HG02870 (cell line): ENCODE measurements around the gene RASGRF2.
"Not testable (repeated sequence)": the region's sequence is repeated elsewhere in the genome, so short reads cannot be mapped to it uniquely, and the experiment has no call there.

Source experiments
- ATAC-seq: cut with Tn5 transposase; IDR thresholded peaks from one replicate; pipeline ENCODE4 v1.9.1; 2021; ENCODE audit warnings: mild to moderate bottlenecking, moderate library complexity; ENCODE audit not compliant: unreplicated experiment

Gene RASGRF2

DNA sequence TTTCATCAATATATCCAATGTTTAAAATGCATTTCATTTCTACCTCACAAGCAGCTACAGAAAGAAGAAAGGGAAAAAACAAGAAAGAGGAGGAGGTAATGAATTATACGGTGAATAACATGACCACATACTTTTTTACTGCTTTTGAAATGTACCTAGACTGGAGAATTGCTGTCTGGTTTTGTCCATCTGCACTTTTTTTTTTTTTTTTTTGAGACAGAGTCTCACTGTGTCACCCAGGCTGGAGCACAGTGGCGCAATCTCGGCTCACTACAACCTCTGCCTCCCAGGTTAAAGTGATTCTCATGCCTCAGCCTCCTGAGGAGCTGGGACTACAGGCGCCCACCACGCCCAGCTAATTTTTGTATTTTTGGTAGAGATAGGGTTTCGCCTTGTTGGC, 58.4 kb downstream of the RASGRF2 start:
- ATAC-seq, result not testable (repeated sequence)

DNA sequence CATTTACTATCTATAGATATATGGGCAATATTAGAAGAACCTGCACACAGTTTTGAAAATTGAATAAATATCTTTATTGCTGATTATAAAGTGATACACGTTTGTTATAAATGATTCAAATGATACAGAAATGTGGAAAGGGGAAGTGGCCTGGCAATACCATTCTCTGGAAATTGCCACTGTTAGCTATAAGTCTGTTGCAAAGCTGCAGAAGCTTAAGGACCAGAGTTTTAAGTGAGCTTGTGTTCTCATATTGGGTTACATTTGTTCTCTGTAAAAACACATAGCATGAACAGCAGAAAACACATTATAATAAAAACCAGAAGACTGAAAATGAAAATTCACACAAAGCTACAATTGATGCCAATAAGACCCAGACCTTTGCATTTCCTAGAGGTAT, 59.6 kb downstream of the RASGRF2 start:
- no peak for ATAC-seq

DNA sequence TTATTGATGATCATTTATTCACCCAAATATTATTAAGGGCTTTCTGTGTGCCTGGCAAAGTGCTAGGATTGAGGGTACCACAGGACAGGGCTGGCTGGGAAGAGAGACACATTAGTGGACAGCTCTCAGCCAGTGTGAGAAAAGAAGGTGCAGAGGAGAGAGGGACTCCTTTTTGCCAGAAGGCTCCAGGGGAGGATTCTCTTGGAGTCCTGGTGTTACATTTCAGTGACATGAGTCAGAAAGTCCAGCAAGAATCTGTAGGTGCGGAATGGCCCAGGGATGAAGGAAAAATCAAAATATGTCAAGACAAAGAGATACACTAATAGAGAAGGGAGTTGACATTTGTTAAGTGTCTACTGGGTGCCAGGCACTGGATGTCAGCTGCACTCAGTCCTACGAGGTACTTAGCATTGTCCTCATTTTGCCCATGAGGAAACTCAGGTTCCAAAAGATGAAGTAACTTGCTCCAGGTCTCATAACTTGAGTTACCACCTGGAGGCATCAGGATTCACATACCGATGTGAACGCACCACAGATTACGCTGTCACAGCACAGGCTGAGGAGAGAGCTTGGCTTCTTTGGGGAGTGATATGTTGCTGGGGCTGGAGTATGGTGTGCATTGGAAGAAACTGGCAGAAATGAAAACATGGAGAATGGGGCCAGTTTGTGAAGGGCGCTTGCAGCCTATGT, 60.5 kb downstream of the RASGRF2 start:
- ATAC-seq, result no peak

DNA sequence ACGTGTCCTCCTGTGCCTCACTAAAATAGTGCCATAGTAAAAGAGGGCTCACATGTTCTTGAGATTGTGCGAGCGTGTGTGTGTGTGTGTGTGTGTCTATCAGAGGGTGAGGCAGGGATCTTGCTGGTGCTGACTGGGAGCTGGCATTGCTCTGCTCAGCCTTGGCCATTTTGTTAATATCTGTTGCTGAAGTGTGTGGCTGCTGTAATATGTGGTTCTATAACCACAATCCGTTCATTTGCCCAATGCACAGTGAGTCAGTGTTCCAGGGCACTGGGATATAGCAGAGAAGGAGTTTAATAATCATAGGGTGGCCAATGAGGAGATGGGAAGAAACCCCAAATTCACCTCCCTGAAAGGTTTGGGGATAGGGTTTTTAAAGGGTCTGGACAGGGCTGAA, 61.3 kb downstream of the RASGRF2 start:
- ATAC-seq, result no peak

DNA sequence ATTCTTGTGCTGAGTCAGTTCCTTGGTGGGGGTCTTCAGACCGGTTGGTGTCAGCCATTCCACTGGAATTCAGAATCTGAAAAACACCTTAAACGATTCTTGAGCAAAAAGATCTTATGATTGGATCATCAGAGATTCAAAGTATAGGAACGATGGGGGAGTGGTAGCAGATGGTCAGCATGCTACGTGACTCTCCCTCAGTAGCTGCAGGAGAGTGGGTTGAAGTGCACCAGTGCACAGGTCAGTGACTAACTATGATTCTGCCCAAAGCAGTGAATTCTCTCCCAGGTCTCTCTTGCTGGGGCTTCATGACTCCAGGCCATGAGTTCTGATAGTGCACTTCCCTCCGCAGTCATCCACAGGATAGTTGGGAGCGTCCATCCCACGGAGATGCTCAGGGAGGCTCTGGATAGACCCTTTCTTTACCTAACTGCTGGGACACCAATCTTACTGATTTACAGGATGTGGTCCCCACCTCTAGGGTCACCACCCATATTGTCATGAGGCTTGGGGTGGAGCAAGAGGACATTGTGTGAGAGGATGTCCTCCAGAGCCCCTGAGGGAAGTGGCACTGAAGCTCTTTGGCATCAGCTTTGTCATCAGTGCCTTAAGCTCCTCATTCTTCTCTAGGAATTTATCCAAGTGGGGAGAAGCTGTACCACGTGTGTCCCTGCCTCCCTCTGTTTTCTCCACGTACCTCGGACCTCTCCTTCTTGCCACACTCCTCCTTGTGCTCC, 62.0 kb downstream of the RASGRF2 start:
- ATAC-seq, result no peak

DNA sequence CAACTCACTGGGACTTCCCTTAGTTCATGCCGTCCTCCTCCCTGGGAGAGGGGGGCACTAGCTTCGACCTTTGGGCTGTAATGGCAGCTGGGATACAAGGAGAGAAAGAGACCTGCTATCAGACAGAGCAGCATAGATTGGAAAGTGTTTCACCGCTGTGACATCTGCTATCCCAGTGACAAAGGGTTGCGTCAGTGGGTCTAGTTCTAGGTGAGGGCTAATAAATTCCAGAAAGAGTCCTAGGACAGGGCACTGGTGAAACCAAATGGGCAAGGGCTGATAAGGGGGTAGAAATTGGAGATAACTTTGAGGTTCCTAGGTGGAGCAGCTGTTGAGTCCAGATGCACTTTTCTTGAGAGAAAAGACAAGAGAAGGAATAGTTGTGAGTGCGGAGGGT, 62.5 kb downstream of the RASGRF2 start:
- ATAC-seq, result no peak

- no peak for ATAC-seq
These were observed 63.3 kb downstream of the RASGRF2 start for GRCh38 chr5:81023261-81023970.

DNA sequence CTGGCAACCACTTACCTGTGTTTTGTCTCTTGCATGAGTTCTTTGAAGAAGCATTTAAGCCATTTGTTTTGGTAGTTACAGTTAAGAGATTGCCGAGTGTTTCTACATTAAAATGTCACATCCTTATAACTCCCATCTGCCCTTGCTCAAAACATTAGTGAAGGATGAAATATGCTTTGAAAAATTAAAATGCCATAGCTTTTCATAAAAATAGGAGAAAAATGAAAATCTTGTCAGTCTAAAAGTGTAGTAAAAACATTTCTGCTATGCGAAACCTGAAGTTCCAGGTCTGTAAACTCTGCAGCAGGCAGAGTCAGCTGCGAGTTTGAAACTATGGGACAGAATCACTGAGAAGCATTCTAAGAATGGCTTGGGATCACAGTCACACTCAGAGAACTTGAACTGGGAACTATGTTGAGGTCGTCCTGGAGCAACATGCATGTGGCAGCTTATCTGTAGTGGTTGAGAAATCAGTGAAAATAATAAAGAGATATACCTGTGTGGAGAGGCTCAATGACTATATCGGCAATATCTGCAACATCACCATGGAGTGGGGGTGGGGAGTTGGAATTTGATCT, 67.4 kb downstream of the RASGRF2 start:
- ATAC-seq, result no peak

GRCh38 chr5:81028888-81029287, 68.7 kb downstream of the RASGRF2 start:
- ATAC-seq, result not testable (repeated sequence)

DNA sequence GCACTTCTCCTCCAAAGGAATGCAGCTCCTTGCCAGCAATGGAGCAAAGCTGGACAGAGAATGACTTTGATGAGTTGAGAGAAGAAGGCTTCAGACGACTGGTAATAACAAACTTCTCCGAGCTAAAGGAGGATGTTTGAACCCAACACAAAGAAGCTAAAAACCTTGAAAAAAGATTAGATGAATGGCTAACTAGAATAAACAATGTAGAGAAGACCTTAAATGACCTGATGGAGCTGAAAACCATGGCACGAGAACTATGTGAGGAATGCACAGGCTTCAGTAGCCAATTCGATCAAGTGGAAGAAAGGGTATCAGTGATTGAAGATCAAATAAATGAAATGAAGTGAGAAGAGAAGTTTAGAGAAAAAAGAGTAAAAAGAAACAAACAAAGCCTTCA, 69.6 kb downstream of the RASGRF2 start:
- ATAC-seq, result not testable (repeated sequence)

- not testable (repeated sequence) for ATAC-seq
These were observed 70.3 kb downstream of the RASGRF2 start for GRCh38 chr5:81030236-81031034.

DNA sequence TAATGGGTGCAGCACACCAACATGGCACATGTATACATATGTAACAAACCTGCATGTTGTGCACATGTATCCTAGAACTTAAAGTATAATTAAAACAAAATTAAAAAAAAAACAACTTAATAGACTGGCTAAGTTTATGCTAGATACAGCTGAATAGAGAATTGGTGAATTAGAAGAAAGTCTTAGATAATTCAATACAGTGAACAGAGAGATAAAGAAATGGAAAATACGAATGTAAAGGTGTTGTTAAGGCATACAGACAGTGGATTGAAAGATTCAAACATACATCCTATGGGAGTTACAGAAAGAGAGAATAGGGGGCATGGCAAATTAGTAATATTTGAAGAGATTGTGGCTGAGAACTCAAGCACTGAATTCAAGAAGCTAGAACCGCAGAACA, 75.4 kb downstream of the RASGRF2 start:
- ATAC-seq, result no peak

DNA sequence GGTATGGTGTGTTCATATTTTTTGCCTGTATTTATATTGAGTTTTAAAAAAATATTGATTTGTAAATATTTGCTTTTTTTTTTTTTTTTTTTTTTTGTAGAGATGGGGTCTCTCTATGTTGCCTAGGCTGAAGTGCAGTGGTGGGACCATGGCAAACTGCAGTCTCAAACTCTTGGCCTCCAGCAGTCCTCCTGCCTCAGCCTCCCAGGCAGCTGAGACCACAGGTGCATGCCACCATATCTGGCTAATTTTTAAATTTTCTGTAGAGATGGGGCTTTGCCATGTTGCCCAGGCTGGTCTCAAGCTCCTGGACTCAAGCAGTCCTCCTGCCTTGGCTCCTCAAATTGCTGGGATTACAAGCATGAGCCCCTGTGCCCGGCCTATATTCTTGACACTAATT, 78.3 kb downstream of the RASGRF2 start:
- ATAC-seq, result no peak

- ATAC-seq, result no peak
These were observed 84.7 kb downstream of the RASGRF2 start for GRCh38 chr5:81044868-81045267.

DNA sequence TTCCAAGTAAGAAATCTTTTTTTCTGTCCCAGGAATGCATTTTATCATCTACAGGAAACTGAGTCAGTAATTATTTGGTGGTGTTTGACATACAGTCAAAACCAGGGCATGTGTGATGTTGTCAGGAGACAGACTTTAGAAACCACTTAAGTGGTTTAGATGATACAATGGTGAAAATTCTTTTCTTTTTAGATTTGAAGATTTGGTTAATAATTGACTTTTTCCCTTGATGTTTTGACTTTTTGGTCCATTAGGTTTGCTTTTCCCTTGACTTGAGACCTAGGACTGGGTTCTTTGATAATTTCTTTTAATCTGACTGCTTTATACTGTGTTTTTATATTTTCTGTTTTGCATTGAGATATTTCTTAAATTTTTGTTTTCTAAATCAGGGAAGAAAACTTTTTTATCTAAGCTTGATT, 85.2 kb downstream of the RASGRF2 start:
- ATAC-seq, result no peak

GRCh38 chr5:81046041-81046440, 85.9 kb downstream of the RASGRF2 start:
- ATAC-seq, result no peak

- no peak for ATAC-seq
These were observed 92.2 kb downstream of the RASGRF2 start for GRCh38 chr5:81052325-81052724.

- not testable (repeated sequence) for ATAC-seq
These were observed 93.1 kb downstream of the RASGRF2 start for GRCh38 chr5:81053282-81053681.

GRCh38 chr5:81058121-81058520, 98.0 kb downstream of the RASGRF2 start:
- no peak for ATAC-seq

- ATAC-seq, result no peak
These were observed 105.3 kb downstream of the RASGRF2 start for GRCh38 chr5:81065492-81065891.

GRCh38 chr5:81066102-81066501, 105.9 kb downstream of the RASGRF2 start:
- ATAC-seq, result no peak
